ENCODE measurements around the gene CSH1. TPM values are rescaled to one million over a fixed set of nuclear protein-coding genes. Genes with fewer than 3 reads are reported as not detected.

The CSH1 gene
- total RNA-seq, 1 donor from 2014 or later: not detected

- no peak for ATAC-seq
Observed at GRCh38 chr17:63855185-63855584, 41.2 kb downstream of the CSH1 start.

- ATAC-seq: no peak
Observed at GRCh38 chr17:63854709-63855108, 41.7 kb downstream of the CSH1 start.

- ATAC-seq: no peak
Observed at GRCh38 chr17:63853260-63853659, 43.1 kb downstream of the CSH1 start.

- no peak for ATAC-seq
Observed at GRCh38 chr17:63850401-63850800, 46.0 kb downstream of the CSH1 start.

- peak; percentile 87 for ATAC-seq
Observed at GRCh38 chr17:63848834-63849689, 47.3 kb downstream of the CSH1 start.

- no peak for ATAC-seq
Observed at GRCh38 chr17:63847525-63848249, 48.7 kb downstream of the CSH1 start.

GRCh38 chr17:63845509-63845908, 50.9 kb downstream of the CSH1 start:
- no peak for ATAC-seq

Other genes starting within 250 kb of the CSH1 start
- 2.8 TPM for gene LIMD2, start 196.4 kb downstream of the CSH1 start, total RNA-seq
- gene STRADA, start 154.8 kb downstream of the CSH1 start, total RNA-seq: 22.2 TPM
- gene CCDC47, start 123.0 kb downstream of the CSH1 start, total RNA-seq: 50.6 TPM
- gene DDX42, start 122.4 kb downstream of the CSH1 start, total RNA-seq: 56.1 TPM
- 102 TPM for gene PSMC5, start 69.1 kb downstream of the CSH1 start, total RNA-seq
- gene FTSJ3, start 68.9 kb downstream of the CSH1 start, total RNA-seq: 18.7 TPM
- gene SMARCD2, start 53.9 kb downstream of the CSH1 start, total RNA-seq: 68.3 TPM
- not detected for gene CSH2, start 22.9 kb downstream of the CSH1 start, total RNA-seq
- gene GH2, start 14.6 kb downstream of the CSH1 start, total RNA-seq: not detected
- gene CSHL1, start 14.7 kb upstream of the CSH1 start, total RNA-seq: not detected
- gene GH1, start 22.3 kb upstream of the CSH1 start, total RNA-seq: not detected
- 1.9 TPM for gene CD79B, start 35.8 kb upstream of the CSH1 start, total RNA-seq
- 0.12 TPM for gene SCN4A, start 76.3 kb upstream of the CSH1 start, total RNA-seq
- gene PRR29, start 101.8 kb upstream of the CSH1 start, total RNA-seq: not detected
- 3.5 TPM for gene ICAM2, start 124.1 kb upstream of the CSH1 start, total RNA-seq
- 18.5 TPM for gene ERN1, start 233.6 kb upstream of the CSH1 start, total RNA-seq

Data from esophagus mucosa (tissue), 1 donor.